Thyroid gland (tissue), 4 donors: ENCODE data around the gene TBC1D2. TPM values are rescaled to one million over a fixed set of nuclear protein-coding genes. Genes with fewer than 3 reads are reported as not detected.

Experiments
- DNase-seq, 2 donors: peaks; one replicate each; pipeline ENCODE4 v3.0.0-alpha.2; 2019
- H3K27ac ChIP-seq, 3 donors: fragments of 200-600 bp; sonication (generic); 1 replicate in 2 of 3; 2 replicates in 1 of 3; pipeline ENCODE4 v1.5.1; 2016 to 2019; ENCODE audit warnings: mild to moderate bottlenecking in 1 of 3, moderate library complexity in 1 of 3
- H3K27me3 ChIP-seq: fragments of 200-600 bp; sonication (generic); one replicate; pipeline ENCODE4 v1.5.1; 2019
- H3K36me3 ChIP-seq, 2 donors: fragments of 200-600 bp; sonication (generic); one replicate each; pipeline ENCODE4 v1.5.1; 2016 to 2019
- H3K4me1 ChIP-seq, 2 donors: fragments of 200-600 bp; sonication (generic); one replicate each; pipeline ENCODE4 v1.5.1; 2017 to 2019
- H3K4me3 ChIP-seq, 3 donors: fragments of 200-600 bp; sonication (generic); replicated peaks in 1 of 3; 1 replicate in 2 of 3; 2 replicates in 1 of 3; pipeline ENCODE4 v1.5.1; 2016; ENCODE audit warnings: mild to moderate bottlenecking in 1 of 3
- H3K9me3 ChIP-seq: fragments of 200-600 bp; sonication (generic); one replicate; pipeline ENCODE4 v1.5.1; 2017
- CTCF ChIP-seq, 6 experiments: fragments of 200-600 bp in 3 of 6; fragments of 450-650 bp in 3 of 6; sonication (generic) in 3 of 6; IDR thresholded peaks; one replicate each; pipeline ENCODE4 v1.5.1; 2016 to 2019; ENCODE audit warnings: antibody characterized with exemption in 6 of 6, mild to moderate bottlenecking in 2 of 6, inconsistent platforms in 1 of 6, moderate library complexity in 1 of 6
- POLR2A ChIP-seq, 2 donors: fragments of 450-650 bp; IDR thresholded peaks; one replicate each; pipeline ENCODE4 v1.6.1; 2017; ENCODE audit warnings: antibody characterized with exemption in 2 of 2, mild to moderate bottlenecking in 2 of 2, moderate library complexity in 1 of 2
- WGBS, 2 donors: methylation state at CpG; one replicate each; pipeline ENCODE4 v1.1.5; 2017; 5-methylcytosine and 5-hydroxymethylcytosine counted together
- intact Hi-C: fragments of 100-400 bp; cut with DNase I; formaldehyde crosslinking; loops from one replicate; pipeline ENCODE4 v1.15.1; 2023
- total RNA-seq, 4 donors: library from RNA; depleted of rRNA; stranded (reverse); fragments of >200 nt; gene quantifications; one replicate each; pipeline ENCODE4 v1.2.3, GENCODE V29; 2016

Gene TBC1D2
- total RNA-seq, 4 donors from 2014 or later = 12.9 to 20.9 (median 18.3) TPM

- no peak overlapping the region for H3K4me3 ChIP-seq
- DNase-seq = no peak
- H3K27me3 ChIP-seq = no peaks in the 10 kb centered on the region
- TF ChIP-seq CTCF (IDR thresholded peaks at IDR 0.05) (no peak), POLR2A (IDR thresholded peaks at IDR 0.05) (no peak)
- intact Hi-C loops = no loop called here
- H3K27ac ChIP-seq = no peak overlapping the region
- peaks cover 0 to 12% of the 10 kb centered on the region in 2 donors for H3K4me1 ChIP-seq
- 94 to 95% methylated on average over 3 of the region's 3 CpGs for WGBS, 2 donors
- H3K9me3 ChIP-seq = no peaks in the 10 kb centered on the region
- H3K36me3 ChIP-seq = peaks cover 14 to 19% of the 10 kb centered on the region in 2 donors
Measured at GRCh38 chr9:98229620-98230019, 25.8 kb downstream of the TBC1D2 start.

DNA sequence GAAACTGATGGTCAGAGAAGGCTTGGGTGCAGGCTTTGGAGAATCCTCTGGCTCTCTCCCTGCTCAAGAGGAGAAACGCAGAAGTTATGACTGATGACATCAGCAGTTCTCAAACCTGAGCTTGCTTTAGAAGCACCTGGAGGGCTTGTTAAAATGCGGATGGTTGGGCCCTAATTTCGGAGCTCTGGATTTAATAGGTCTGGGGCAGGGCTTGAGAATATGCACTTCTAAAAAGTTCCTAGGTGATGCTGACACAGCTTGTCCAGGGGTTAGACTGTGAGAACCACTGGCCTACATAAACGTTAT lies 26.4 kb downstream of the TBC1D2 start:
- Histone ChIP-seq H3K27ac (no peak overlapping the region), H3K4me3 (no peak overlapping the region), H3K27me3 (no peaks in the 10 kb centered on the region), H3K36me3 (peaks cover 14 to 19% of the 10 kb centered on the region in 2 donors), H3K9me3 (no peaks in the 10 kb centered on the region), H3K4me1 (peaks cover 0 to 12% of the 10 kb centered on the region in 2 donors)
- intact Hi-C loops = no loop called here
- WGBS, 2 donors = 84 to 95% methylated on average over 4 of the region's 4 CpGs
- TF ChIP-seq CTCF (IDR thresholded peaks at IDR 0.05) (no peak), POLR2A (IDR thresholded peaks at IDR 0.05) (no peak)
- no peak for DNase-seq

- intact Hi-C loops = no loop called here
- no peaks in the 10 kb centered on the region for H3K9me3 ChIP-seq
- no peak for DNase-seq
- H3K36me3 ChIP-seq = peaks cover 14 to 19% of the 10 kb centered on the region in 2 donors
- no peak overlapping the region for H3K27ac ChIP-seq
- H3K4me3 ChIP-seq = no peak overlapping the region
- WGBS, 2 donors = 84 to 91% methylated on average over 10 of the region's 10 CpGs
- peaks cover 0 to 12% of the 10 kb centered on the region in 2 donors for H3K4me1 ChIP-seq
- no peak for TF ChIP-seq CTCF (IDR thresholded peaks at IDR 0.05)
- no peak for TF ChIP-seq POLR2A (IDR thresholded peaks at IDR 0.05)
- H3K27me3 ChIP-seq = no peaks in the 10 kb centered on the region
Measured at GRCh38 chr9:98228392-98229089, 26.9 kb downstream of the TBC1D2 start.

GRCh38 chr9:98227883-98228282 lies 27.6 kb downstream of the TBC1D2 start:
- 82 to 93% methylated on average over 7 of the region's 7 CpGs for WGBS, 2 donors
- Histone ChIP-seq H3K36me3 (peaks cover 9 to 16% of the 10 kb centered on the region in 2 donors), H3K4me1 (peaks cover 0 to 16% of the 10 kb centered on the region in 2 donors), H3K9me3 (no peaks in the 10 kb centered on the region), H3K27me3 (no peaks in the 10 kb centered on the region), H3K27ac (no peak overlapping the region), H3K4me3 (no peak overlapping the region)
- TF ChIP-seq CTCF (IDR thresholded peaks at IDR 0.05) = no peak
- TF ChIP-seq POLR2A (IDR thresholded peaks at IDR 0.05) = no peak
- intact Hi-C loops = no loop called here
- no peak for DNase-seq

- TF ChIP-seq CTCF (IDR thresholded peaks at IDR 0.05) (no peak), POLR2A (IDR thresholded peaks at IDR 0.05) (no peak)
- intact Hi-C loops = no loop called here
Measured at GRCh38 chr9:98226957-98227356, 28.5 kb downstream of the TBC1D2 start.

More at GRCh38 chr9:98226957-98227356, 28.5 kb downstream of the TBC1D2 start:
- WGBS, 2 donors = 93 to 94% methylated on average over 4 of the region's 4 CpGs
- no peak overlapping the region for H3K27ac ChIP-seq
- no peaks in the 10 kb centered on the region for H3K9me3 ChIP-seq
- no peak for DNase-seq
- H3K27me3 ChIP-seq = no peaks in the 10 kb centered on the region
- H3K4me1 ChIP-seq = peaks cover 0 to 17% of the 10 kb centered on the region in 2 donors
- H3K36me3 ChIP-seq = peaks cover 5 to 13% of the 10 kb centered on the region in 2 donors
- no peak overlapping the region for H3K4me3 ChIP-seq
